Mesodermal cell (in vitro differentiated cells): ENCODE results near the gene STIM2.
"Not testable (repeated sequence)": the region's sequence is repeated elsewhere in the genome, so short reads cannot be mapped to it uniquely, and the experiment has no call there.

Source experiments
- H3K27ac ChIP-seq: 2 replicates; pipeline ENCODE4 v1.7.0; 2013; ENCODE audit warnings: mild to moderate bottlenecking, low read depth, low read length, moderate library complexity; ENCODE audit not compliant: severe bottlenecking
- H3K36me3 ChIP-seq: 2 replicates; pipeline ENCODE4 v1.7.1; 2013; ENCODE audit warnings: mild to moderate bottlenecking, low read length, moderate library complexity; ENCODE audit not compliant: control insufficient read depth, insufficient read depth
- H3K4me1 ChIP-seq: one replicate; pipeline ENCODE4 v1.7.1; 2013; ENCODE audit warnings: mild to moderate bottlenecking, low read length; ENCODE audit not compliant: insufficient read depth, control insufficient read depth, poor library complexity, severe bottlenecking
- H3K4me3 ChIP-seq: 2 replicates; pipeline ENCODE4 v1.7.0; 2013; ENCODE audit warnings: low read length, control low read depth, mild to moderate bottlenecking; ENCODE audit not compliant: insufficient read depth, poor library complexity, severe bottlenecking; ENCODE audit errors: extremely low read depth
- H3K9me3 ChIP-seq: 2 replicates; pipeline ENCODE4 v1.7.1; 2013; ENCODE audit warnings: mild to moderate bottlenecking, low read length, moderate library complexity; ENCODE audit not compliant: control insufficient read depth
- WGBS, 2 experiments: methylation state at CpG; one replicate each; pipeline ENCODE4 v1.1.5; 2013; ENCODE audit warnings: missing lambda C conversion rate in 2 of 2; ENCODE audit not compliant: insufficient coverage in 2 of 2; 5-methylcytosine and 5-hydroxymethylcytosine counted together

The STIM2 gene

GRCh38 chr4:26821677-26822503, 38.8 kb upstream of the STIM2 start:
- Histone ChIP-seq H3K4me1 (peaks cover 7% of the 10 kb centered on the region), H3K27ac (peak overlapping the region; percentile 63), H3K4me3 (no peak overlapping the region), H3K36me3 (no peaks in the 10 kb centered on the region), H3K9me3 (peaks cover 14% of the 10 kb centered on the region)
- 92 to 94% methylated on average over 10 of the region's 11 CpGs for WGBS, 2 experiments

DNA sequence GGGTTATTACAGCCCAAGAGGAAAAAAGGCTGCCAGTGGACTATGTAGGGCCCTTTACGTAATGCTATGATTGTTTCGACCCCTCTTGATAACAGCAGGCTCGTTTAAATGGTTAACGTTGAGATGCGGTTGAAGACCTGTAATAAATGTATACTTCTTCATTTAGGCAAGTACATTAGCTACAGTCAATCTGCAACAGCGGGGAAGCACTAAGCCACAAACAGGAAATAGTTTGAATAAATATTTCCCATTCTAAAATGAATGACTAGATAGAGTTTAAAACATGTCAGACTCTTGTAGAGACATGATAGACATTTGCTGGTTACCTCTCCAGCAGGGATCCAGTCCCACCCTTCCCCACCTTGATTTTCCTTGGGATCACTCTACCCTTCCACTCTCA, 38.1 kb upstream of the STIM2 start:
- Histone ChIP-seq H3K36me3 (no peaks in the 10 kb centered on the region), H3K4me1 (peaks cover 7% of the 10 kb centered on the region), H3K27ac (peak overlapping the region; percentile 63), H3K9me3 (peaks cover 14% of the 10 kb centered on the region), H3K4me3 (no peak overlapping the region)
- 90 to 100% methylated on average over 1 to 2 of the region's 6 CpGs for WGBS, 2 experiments

DNA sequence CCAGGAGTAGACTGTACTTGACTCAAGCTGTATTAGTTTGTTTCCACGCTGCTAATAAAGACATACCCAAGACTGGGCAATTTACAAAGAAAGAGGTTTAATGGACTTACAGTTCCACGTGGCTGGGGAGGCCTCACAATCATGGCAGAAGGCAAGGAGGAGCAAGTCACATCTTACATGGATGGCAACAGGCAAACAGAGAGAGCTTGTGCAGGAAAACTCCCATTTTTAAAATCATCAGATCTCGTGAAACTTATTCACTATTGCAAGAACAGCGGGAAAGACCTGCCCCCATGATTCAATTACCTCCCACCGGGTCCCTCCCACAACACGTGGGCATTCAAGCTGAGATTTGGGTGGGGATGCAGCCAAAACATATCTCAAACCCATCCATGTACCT, 37.7 kb upstream of the STIM2 start:
- H3K4me1 ChIP-seq, H3K36me3 ChIP-seq, H3K4me3 ChIP-seq, H3K27ac ChIP-seq: not testable (repeated sequence)
- H3K9me3 ChIP-seq = peaks cover 14% of the 10 kb centered on the region
- WGBS, 2 experiments = 90% methylated on average over 2 of the region's 6 CpGs

DNA sequence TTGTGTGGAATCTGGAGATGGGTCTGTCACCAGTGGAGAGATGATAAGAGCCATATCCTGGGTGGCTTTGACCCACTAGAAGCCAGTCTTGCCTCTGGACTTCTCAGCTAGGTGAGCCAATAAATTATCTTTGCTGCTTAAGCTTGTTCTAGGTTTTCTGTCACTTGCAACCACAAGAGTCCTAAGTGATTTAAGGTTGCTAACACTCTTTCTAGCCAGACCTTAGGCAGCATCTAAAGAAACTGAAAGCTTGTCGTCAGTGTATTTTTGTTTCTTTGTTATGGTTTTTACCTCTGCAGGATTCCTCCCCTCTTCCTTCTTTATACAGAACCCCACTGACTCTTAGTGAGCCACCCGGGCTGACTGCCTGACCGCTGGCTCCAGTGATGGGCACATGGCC, 37.1 kb upstream of the STIM2 start:
- no peak overlapping the region for H3K27ac ChIP-seq
- H3K9me3 ChIP-seq = peaks cover 14% of the 10 kb centered on the region
- H3K36me3 ChIP-seq = no peaks in the 10 kb centered on the region
- 80% methylated on average over 1 of the region's 3 CpGs; no CpG with 5 or more reads in 1 of the 2 experiments for WGBS, 2 experiments
- no peak overlapping the region for H3K4me3 ChIP-seq
- peaks cover 7% of the 10 kb centered on the region for H3K4me1 ChIP-seq

DNA sequence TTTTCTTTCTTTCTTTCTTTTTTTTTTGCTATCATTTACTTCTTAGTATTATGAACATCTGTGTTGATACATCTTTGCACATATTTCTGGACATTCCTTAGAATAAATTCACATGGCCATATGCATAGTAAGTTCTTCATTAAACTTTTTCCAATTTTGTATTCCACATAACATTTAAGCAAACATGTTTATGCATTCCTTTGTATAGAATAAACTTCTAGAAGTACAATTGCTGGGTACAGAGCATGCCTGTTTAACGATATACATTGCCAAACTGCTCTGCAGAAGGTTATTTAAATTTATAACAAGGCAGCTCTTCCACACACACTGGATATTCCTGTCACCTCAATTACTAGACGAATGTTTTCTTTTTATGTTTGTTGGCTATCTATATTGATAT, 36.0 kb upstream of the STIM2 start:
- Histone ChIP-seq H3K4me3 (no peak overlapping the region), H3K9me3 (peaks cover 14% of the 10 kb centered on the region), H3K27ac (no peak overlapping the region), H3K4me1 (peaks cover 7% of the 10 kb centered on the region), H3K36me3 (no peaks in the 10 kb centered on the region)
- WGBS, 2 experiments = no CpG with 5 or more reads among the region's 2 CpGs

GRCh38 chr4:26826721-26827120, 33.9 kb upstream of the STIM2 start:
- no peaks in the 10 kb centered on the region for H3K36me3 ChIP-seq
- H3K27ac ChIP-seq = no peak overlapping the region
- 90 to 100% methylated on average over 2 to 3 of the region's 9 CpGs for WGBS, 2 experiments
- peaks cover 7% of the 10 kb centered on the region for H3K4me1 ChIP-seq
- no peak overlapping the region for H3K4me3 ChIP-seq
- peaks cover 14% of the 10 kb centered on the region for H3K9me3 ChIP-seq

DNA sequence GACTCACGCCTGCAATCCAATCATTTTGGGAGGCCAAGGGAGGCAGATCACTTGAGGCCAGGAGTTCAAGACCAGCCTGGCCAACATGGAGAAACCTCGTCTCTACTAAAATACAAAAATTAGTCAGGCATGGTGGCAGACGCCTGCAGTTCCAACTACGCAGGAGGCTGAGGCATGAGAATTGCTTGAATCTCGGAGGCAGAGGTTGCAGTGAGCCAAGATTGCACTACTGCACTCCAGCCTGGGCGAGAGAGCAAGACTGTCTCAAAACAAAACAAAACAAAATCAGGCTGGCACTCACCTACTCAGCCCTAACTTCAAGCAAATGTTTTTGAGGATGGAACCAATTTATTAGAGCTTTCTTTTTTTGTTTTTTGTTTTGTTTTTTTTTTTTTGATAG, 33.3 kb upstream of the STIM2 start:
- not testable (repeated sequence) for H3K4me1 ChIP-seq, H3K27ac ChIP-seq, H3K36me3 ChIP-seq, H3K4me3 ChIP-seq
- 93 to 95% methylated on average over 4 to 5 of the region's 6 CpGs for WGBS, 2 experiments
- peaks cover 14% of the 10 kb centered on the region for H3K9me3 ChIP-seq

DNA sequence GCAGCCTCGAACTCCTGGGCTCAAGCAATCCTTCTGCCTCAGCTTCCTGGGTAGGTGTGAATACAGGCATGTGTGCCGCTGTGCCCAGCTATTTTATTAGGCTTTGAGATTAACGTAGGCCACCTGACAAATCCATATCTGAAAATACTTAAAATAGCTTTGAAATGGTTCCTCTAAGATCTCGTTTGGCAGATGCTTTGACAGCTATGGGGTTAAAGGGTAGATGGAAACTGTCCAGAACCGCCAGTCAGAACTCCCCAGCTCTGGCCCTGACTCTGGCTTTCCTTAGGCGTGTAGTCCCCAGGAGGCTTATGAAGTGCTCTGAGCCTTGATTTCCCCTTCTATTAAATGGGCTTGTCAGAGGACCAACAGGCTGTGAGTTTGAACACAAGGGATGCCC, 32.8 kb upstream of the STIM2 start:
- WGBS, 2 experiments = 88 to 90% methylated on average over 2 to 4 of the region's 6 CpGs
- Histone ChIP-seq H3K27ac (no peak overlapping the region), H3K4me3 (no peak overlapping the region), H3K9me3 (peaks cover 12% of the 10 kb centered on the region), H3K4me1 (no peaks in the 10 kb centered on the region), H3K36me3 (no peaks in the 10 kb centered on the region)

- no peak overlapping the region for H3K27ac ChIP-seq
- WGBS, 2 experiments = 83 to 93% methylated on average over 1 to 2 of the region's 4 CpGs
- H3K36me3 ChIP-seq = no peaks in the 10 kb centered on the region
Measured at GRCh38 chr4:26829018-26829417, 31.6 kb upstream of the STIM2 start.

DNA sequence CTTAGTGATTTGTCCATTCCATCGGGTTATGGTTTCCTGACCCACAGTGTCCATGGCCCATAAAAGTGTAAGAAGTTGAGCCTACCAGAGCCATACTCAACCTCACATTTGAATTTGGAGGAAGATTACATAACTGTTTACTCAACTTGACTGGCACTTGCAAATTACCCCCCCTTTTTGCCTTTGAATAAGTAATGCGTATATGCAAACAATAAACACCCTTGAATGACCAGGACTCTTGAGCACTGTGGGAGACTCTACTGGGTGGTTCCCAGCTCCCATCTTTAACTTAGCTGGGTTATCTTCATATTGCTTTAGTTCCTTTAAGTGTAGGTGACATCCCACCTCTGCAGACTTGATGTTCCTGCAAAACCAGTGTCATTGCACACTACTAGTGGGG, 30.6 kb upstream of the STIM2 start:
- WGBS, 2 experiments = 86% methylated on average over 1 to 2 of the region's 2 CpGs
- Histone ChIP-seq H3K4me1 (no peaks in the 10 kb centered on the region), H3K27ac (no peak overlapping the region), H3K4me3 (no peak overlapping the region), H3K36me3 (no peaks in the 10 kb centered on the region), H3K9me3 (no peaks in the 10 kb centered on the region)

More at GRCh38 chr4:26829018-26829417, 31.6 kb upstream of the STIM2 start:
- Histone ChIP-seq H3K9me3 (no peaks in the 10 kb centered on the region), H3K4me3 (no peak overlapping the region), H3K4me1 (no peaks in the 10 kb centered on the region)

DNA sequence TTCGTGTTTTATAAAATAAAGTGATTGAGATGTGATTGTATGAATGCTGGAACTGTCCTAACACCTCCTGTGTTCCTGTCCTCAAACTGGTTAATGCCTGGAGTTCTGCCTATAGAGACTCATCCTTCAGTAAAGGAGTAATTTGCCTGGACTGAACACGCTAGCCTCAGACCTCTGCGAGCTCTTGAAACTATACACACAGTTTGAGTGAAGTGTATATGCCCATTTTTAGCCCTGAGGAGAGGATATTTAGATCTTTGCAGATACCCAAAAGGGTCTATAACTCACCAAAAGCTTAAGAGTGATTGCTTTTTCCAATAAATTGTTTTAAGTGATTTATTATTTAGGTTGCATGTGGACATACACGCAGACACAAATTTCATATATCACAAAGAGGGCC, 29.9 kb upstream of the STIM2 start:
- no peak overlapping the region for H3K27ac ChIP-seq
- H3K36me3 ChIP-seq = no peaks in the 10 kb centered on the region
- no peak overlapping the region for H3K4me3 ChIP-seq
- 100% methylated on average over 1 to 3 of the region's 4 CpGs for WGBS, 2 experiments
- no peaks in the 10 kb centered on the region for H3K9me3 ChIP-seq
- no peaks in the 10 kb centered on the region for H3K4me1 ChIP-seq
